ENCODE data around the gene ENHO.

GRCh38 chr9:34513567-34514214, 9.1 kb downstream of the ENHO start:
- no peak for TF ChIP-seq POLR2A (IDR thresholded peaks at IDR 0.05)
- TF ChIP-seq CTCF (IDR thresholded peaks at IDR 0.05), result no peak

Measured in tibial nerve (tissue), 3 donors.